MCF 10A (cell line): Measurements from ENCODE around the gene ASB1. TPM values are rescaled to one million over a fixed set of nuclear protein-coding genes. Genes with fewer than 3 reads are reported as not detected.

Experiments
- BruUV-seq: library from RNA; stranded (reverse); fragments of 400-500 nt; replicated peaks from 2 replicates; lab custom pipeline; 2021; lab: Mats Ljungman, UMichigan
- CTCF ChIA-PET: fragments of 300-600 bp; sonication (Branson Sonifier 250); formaldehyde crosslinking; extraction: SDS; loops from one replicate; lab custom pipeline; 2021; ENCODE audit warnings: antibody characterized with exemption, inconsistent platforms; lab: Yijun Ruan, JAX
- POLR2A ChIA-PET: fragments of 300-600, 350-650 bp; sonication (Branson Sonifier 250); formaldehyde crosslinking; extraction: SDS; loops from one replicate; lab custom pipeline; 2020; ENCODE audit warnings: antibody characterized with exemption, inconsistent platforms; lab: Yijun Ruan, JAX
- DNase-seq: peaks from one replicate; pipeline ENCODE4 v3.0.0-alpha.2; 2018; ENCODE audit not compliant: unreplicated experiment
- H3K27ac Mint-ChIP-seq: one replicate; pipeline ENCODE4 v1.8.0; 2022; ENCODE audit warnings: mild to moderate bottlenecking, low read depth, mixed read lengths; ENCODE audit not compliant: unreplicated experiment
- H3K27me3 Mint-ChIP-seq: one replicate; pipeline ENCODE4 v1.8.0; 2022; ENCODE audit warnings: mixed read lengths; ENCODE audit not compliant: insufficient read depth, unreplicated experiment
- H3K36me3 Mint-ChIP-seq: one replicate; pipeline ENCODE4 v1.8.0; 2022; ENCODE audit warnings: mild to moderate bottlenecking, moderate library complexity, mixed read lengths; ENCODE audit not compliant: insufficient read depth, unreplicated experiment
- H3K4me1 Mint-ChIP-seq: one replicate; pipeline ENCODE4 v1.8.0; 2022; ENCODE audit warnings: mixed read lengths; ENCODE audit not compliant: insufficient read depth, unreplicated experiment
- H3K4me3 Mint-ChIP-seq: one replicate; pipeline ENCODE4 v1.8.0; 2022; ENCODE audit warnings: mild to moderate bottlenecking, moderate library complexity, mixed read lengths; ENCODE audit not compliant: unreplicated experiment
- H3K9me3 Mint-ChIP-seq: one replicate; pipeline ENCODE4 v1.8.0; 2022; ENCODE audit warnings: mixed read lengths; ENCODE audit not compliant: unreplicated experiment
- intact Hi-C: fragments of 100-400 bp; cut with micrococcal nuclease; formaldehyde crosslinking; loops from 2 replicates; pipeline ENCODE4 v1.14.1; 2022
- total RNA-seq: library from RNA; stranded (reverse); gene quantifications from 2 replicates; pipeline ENCODE4 v1.2.3, GENCODE V29; 2022
- TF ChIP-seq, protein P1 (sequence below): fragments of 200-600 bp; IDR thresholded peaks from one replicate; pipeline ENCODE4 v1.8.0; 2022; ENCODE audit warnings: antibody characterized with exemption, mild to moderate bottlenecking; ENCODE audit not compliant: unreplicated experiment

The ASB1 gene
- total RNA-seq, 1 experiment from 2014 or later, result 104 TPM

DNA sequence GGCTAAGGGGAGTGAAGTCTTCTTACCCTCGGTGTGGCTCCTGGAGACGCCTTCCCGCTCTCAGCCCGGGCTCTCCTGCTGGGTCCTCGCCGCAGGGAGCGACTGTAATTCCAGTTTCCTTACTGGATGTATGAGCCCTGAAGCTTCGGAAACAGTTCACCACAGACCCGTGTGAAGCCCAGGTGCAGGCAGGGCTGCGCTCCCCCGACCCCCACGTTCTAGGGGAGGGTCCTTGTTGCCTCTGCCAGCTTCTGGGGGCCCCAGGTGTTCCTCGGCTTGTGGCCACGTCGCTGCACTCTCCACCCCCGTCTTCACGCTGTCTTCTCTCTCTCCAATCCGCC is 5.1 kb upstream of the ASB1 start:
- POLR2A ChIA-PET, result interaction anchor here (0.7 kb wide), 1 partner anchor 188 kb away, joined by 3 read pairs; no protein-coding TSS in a partner anchor
- CTCF ChIA-PET, result interaction anchor here (0.5 kb wide), 1 partner anchor 108 kb away, joined by 3 read pairs; no protein-coding TSS in a partner anchor
- H3K4me1 Mint-ChIP-seq, result peaks cover 12% of the 10 kb centered on the region
- H3K27ac Mint-ChIP-seq, result no peak overlapping the region
- no peak overlapping the region for H3K4me3 Mint-ChIP-seq
- H3K27me3 Mint-ChIP-seq, result no peaks in the 10 kb centered on the region
- intact Hi-C loops, result no loop called here
- peaks cover 4% of the 10 kb centered on the region for H3K9me3 Mint-ChIP-seq
- no TSS peak for BruUV-seq
- TF ChIP-seq, protein P1, sequence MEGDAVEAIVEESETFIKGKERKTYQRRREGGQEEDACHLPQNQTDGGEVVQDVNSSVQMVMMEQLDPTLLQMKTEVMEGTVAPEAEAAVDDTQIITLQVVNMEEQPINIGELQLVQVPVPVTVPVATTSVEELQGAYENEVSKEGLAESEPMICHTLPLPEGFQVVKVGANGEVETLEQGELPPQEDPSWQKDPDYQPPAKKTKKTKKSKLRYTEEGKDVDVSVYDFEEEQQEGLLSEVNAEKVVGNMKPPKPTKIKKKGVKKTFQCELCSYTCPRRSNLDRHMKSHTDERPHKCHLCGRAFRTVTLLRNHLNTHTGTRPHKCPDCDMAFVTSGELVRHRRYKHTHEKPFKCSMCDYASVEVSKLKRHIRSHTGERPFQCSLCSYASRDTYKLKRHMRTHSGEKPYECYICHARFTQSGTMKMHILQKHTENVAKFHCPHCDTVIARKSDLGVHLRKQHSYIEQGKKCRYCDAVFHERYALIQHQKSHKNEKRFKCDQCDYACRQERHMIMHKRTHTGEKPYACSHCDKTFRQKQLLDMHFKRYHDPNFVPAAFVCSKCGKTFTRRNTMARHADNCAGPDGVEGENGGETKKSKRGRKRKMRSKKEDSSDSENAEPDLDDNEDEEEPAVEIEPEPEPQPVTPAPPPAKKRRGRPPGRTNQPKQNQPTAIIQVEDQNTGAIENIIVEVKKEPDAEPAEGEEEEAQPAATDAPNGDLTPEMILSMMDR, result no peak
- H3K36me3 Mint-ChIP-seq, result peaks cover 5% of the 10 kb centered on the region
- no peak for DNase-seq

DNA sequence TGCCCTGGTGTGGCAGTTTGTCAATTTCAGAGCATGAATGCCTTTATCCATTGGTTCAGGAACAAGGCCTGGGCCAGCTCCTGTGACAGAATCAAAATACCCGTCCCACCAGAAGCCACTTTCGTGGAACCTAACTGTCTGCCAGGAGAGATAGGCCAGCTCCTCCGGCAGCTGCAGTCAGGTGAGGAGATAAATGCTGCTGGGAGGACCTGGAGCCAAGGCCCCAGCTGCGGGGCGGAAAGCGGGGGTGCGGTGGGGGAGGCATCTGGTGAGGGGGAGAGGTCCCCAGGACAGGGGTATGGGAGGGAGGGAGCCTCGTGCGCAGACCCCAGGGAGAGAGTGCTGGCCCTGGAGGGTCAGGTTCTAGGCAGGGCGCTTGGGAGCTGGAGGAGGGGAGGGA is 4.4 kb upstream of the ASB1 start:
- TF ChIP-seq, protein P1, result no peak
- DNase-seq, result no peak
- intact Hi-C loops, result no loop called here
- H3K27me3 Mint-ChIP-seq, result no peaks in the 10 kb centered on the region
- no peak overlapping the region for H3K4me3 Mint-ChIP-seq
- H3K36me3 Mint-ChIP-seq, result peaks cover 5% of the 10 kb centered on the region
- H3K27ac Mint-ChIP-seq, result no peak overlapping the region
- H3K4me1 Mint-ChIP-seq, result peaks cover 12% of the 10 kb centered on the region
- no peaks in the 10 kb centered on the region for H3K9me3 Mint-ChIP-seq
- POLR2A ChIA-PET, result interaction anchor here (0.7 kb wide), 1 partner anchor 187 kb away, joined by 3 read pairs; no protein-coding TSS in a partner anchor
- CTCF ChIA-PET, result no interaction called here
- BruUV-seq, result no TSS peak

DNA sequence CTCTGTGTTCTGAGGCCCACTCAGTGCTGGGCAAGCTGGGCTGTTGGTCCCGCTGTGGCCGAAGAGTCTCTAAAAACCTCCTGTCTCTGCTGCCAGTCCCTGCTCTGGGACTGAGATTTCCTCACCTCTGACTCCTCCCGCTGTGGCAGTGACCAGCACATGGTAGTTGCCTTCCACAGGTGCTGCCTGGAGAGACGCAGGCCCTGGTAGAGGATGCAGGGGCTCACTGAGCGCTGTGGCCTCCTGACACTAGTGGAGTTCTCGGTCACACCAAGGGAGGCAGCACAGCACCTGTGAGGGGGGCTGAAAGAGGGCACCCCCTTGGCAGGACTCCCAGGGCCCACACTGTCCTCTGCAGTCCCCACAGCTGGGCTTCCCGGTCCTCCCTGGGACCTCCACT is 3.8 kb upstream of the ASB1 start:
- no peak overlapping the region for H3K27ac Mint-ChIP-seq
- ChIA-PET CTCF (no interaction called here), POLR2A (no interaction called here)
- no peaks in the 10 kb centered on the region for H3K9me3 Mint-ChIP-seq
- TF ChIP-seq, protein P1, result no peak
- H3K36me3 Mint-ChIP-seq, result peaks cover 5% of the 10 kb centered on the region
- DNase-seq, result no peak
- H3K4me1 Mint-ChIP-seq, result peaks cover 14% of the 10 kb centered on the region
- intact Hi-C loops, result no loop called here
- no peaks in the 10 kb centered on the region for H3K27me3 Mint-ChIP-seq
- no peak overlapping the region for H3K4me3 Mint-ChIP-seq
- no TSS peak for BruUV-seq

DNA sequence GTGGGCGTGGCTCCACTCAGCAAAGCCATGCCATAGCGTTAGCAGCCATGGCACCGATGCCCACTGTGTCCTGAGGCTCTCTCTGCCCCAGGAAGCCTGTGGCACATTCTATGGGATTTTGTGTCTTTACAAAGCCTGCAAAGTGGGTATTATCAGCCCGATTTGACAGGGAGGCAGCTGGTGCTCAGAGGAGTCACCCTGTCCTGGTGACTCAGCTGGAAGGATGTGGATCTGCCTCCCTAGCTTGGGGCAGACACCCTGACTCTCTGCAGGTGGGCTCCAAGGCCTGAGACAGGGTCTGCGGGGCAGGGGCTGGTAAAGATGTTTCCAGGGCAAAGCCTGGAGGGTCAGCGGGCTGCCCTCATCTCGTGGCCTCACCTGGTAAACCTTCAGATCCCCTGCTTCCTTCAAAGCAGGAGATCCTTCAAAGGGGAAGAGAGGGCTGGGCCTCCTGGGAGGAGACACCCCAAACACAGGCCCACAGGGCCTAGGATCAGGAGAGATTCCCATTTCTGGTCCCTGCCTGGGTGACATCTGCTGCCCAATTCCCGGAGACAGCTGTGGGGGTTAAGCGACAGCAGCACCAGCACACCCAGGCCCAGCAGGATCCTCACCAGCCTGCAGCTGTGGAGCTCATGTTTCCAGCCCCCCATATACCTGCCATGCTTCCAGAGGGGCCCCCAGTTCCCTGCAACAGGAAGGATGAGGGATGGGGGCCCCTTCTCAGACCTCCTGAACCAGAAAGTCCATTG is 3.0 kb upstream of the ASB1 start:
- BruUV-seq, result no TSS peak
- Mint-ChIP-seq H3K9me3 (no peaks in the 10 kb centered on the region), H3K36me3 (peaks cover 5% of the 10 kb centered on the region), H3K4me1 (peaks cover 9% of the 10 kb centered on the region), H3K27me3 (no peaks in the 10 kb centered on the region), H3K27ac (no peak overlapping the region), H3K4me3 (no peak overlapping the region)
- ChIA-PET POLR2A (no interaction called here), CTCF (interaction anchor here (0.6 kb wide), 1 partner anchor 500 kb away, joined by 3 read pairs; no protein-coding TSS in a partner anchor)
- intact Hi-C loops, result no loop called here
- TF ChIP-seq, protein P1, result no peak
- DNase-seq, result no peak
